T-helper 17 cell (primary cell): Measurements from ENCODE around the gene SNRPB. TPM values are rescaled to one million over a fixed set of nuclear protein-coding genes. Genes with fewer than 3 reads are reported as not detected.

Experiments
- ATAC-seq: fragments of 150-1000 bp; cut with Tn5 transposase; 2 replicates; pipeline ENCODE4 v1.10.0; 2021; ENCODE audit warnings: mild to moderate bottlenecking, moderate library complexity
- DNase-seq, 3 donors: peaks; one replicate each; pipeline versions ENCODE4 v3.0.0 to v3.0.0-alpha.2; 2020 to 2021
- H3K9me3 ChIP-seq: one replicate; pipeline ENCODE4 v1.7.0; 2013; ENCODE audit warnings: low read length, mild to moderate bottlenecking; ENCODE audit not compliant: control insufficient read depth, poor library complexity, severe bottlenecking
- H3K27ac Mint-ChIP-seq: one replicate; pipeline ENCODE4 v1.8.0; 2022; ENCODE audit warnings: mild to moderate bottlenecking, moderate library complexity, mixed read lengths
- H3K27me3 Mint-ChIP-seq: one replicate; pipeline ENCODE4 v1.8.0; 2022; ENCODE audit warnings: mixed read lengths
- H3K36me3 Mint-ChIP-seq: one replicate; pipeline ENCODE4 v1.8.0; 2022; ENCODE audit warnings: low read depth, mixed read lengths
- H3K4me1 Mint-ChIP-seq: one replicate; pipeline ENCODE4 v1.8.0; 2022; ENCODE audit warnings: mild to moderate bottlenecking, mixed read lengths
- H3K4me3 Mint-ChIP-seq: one replicate; pipeline ENCODE4 v1.8.0; 2022; ENCODE audit warnings: mild to moderate bottlenecking, moderate library complexity, mixed read lengths
- total RNA-seq, 4 donors: library from RNA in 2 of 4; stranded (reverse) in 2 of 4; gene quantifications; one replicate each; pipeline ENCODE4 v1.2.3 and lab custom pipeline; 2022 to 2026

SNRPB gene
- total RNA-seq, 2 donors from 2014 or later: 136 to 140 TPM

GRCh38 chr20:2431185-2431584 is 39.4 kb downstream of the SNRPB start:
- Mint-ChIP-seq H3K36me3 (peaks cover 7% of the 10 kb centered on the region), H3K4me1 (no peaks in the 10 kb centered on the region), H3K27me3 (peaks cover 16% of the 10 kb centered on the region), H3K4me3 (no peak overlapping the region), H3K27ac (no peak overlapping the region)
- H3K9me3 ChIP-seq: no peaks in the 10 kb centered on the region
- DNase-seq: no peak
- ATAC-seq: no peak

GRCh38 chr20:2430538-2430937 is 40.1 kb downstream of the SNRPB start:
- H3K9me3 ChIP-seq: no peaks in the 10 kb centered on the region
- Mint-ChIP-seq H3K4me1 (no peaks in the 10 kb centered on the region), H3K27me3 (peaks cover 16% of the 10 kb centered on the region), H3K4me3 (no peak overlapping the region), H3K36me3 (peaks cover 7% of the 10 kb centered on the region), H3K27ac (no peak overlapping the region)
- ATAC-seq (no peak), DNase-seq (no peak)

DNA sequence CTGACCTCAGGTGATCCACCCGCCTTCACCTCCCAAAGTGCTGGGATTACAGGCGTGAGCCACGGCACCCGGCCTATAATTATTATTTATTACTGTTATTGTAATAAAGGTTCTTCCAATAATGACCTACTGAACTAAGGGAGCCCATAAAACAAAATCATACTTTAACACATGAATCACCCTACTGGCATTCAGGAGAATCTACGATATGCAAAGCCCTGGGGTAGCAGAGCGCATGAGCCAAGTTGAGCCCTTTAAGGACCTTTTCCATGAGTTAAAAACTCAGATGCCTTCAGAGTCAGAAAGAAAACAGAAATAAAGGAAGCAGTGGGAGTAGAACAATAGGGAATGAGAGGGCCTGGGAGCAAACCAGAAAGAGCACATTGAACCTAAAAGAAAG is 41.5 kb downstream of the SNRPB start:
- DNase-seq: no peak
- H3K9me3 ChIP-seq: no peaks in the 10 kb centered on the region
- Mint-ChIP-seq H3K4me3 (no peak overlapping the region), H3K27ac (no peak overlapping the region), H3K4me1 (no peaks in the 10 kb centered on the region), H3K36me3 (peaks cover 5% of the 10 kb centered on the region), H3K27me3 (peaks cover 16% of the 10 kb centered on the region)
- ATAC-seq: no peak

DNA sequence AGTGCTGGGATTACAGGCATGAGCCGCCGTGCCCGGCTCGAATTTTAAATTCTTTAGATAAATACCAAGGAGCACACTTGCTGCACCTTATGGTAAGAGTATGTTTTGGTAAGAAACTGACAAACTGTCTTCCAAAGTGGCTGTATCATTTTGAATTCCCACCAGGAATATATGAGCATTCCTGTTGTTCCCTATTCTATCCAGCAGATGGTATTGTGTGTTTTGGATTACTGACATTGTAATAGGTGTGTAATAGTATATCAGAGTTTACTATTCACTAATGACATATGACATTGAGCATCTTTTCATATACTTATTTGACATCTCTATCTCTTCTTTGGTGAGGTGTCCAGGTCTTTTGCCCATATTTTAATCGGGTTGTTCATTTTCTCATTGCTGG is 49.3 kb downstream of the SNRPB start:
- no peak for DNase-seq
- H3K4me3 Mint-ChIP-seq: no peak overlapping the region
- no peak overlapping the region for H3K27ac Mint-ChIP-seq
- no peaks in the 10 kb centered on the region for H3K9me3 ChIP-seq
- ATAC-seq: no peak
- peaks cover 34% of the 10 kb centered on the region for H3K27me3 Mint-ChIP-seq
- H3K36me3 Mint-ChIP-seq: peaks cover 3% of the 10 kb centered on the region
- no peaks in the 10 kb centered on the region for H3K4me1 Mint-ChIP-seq

DNA sequence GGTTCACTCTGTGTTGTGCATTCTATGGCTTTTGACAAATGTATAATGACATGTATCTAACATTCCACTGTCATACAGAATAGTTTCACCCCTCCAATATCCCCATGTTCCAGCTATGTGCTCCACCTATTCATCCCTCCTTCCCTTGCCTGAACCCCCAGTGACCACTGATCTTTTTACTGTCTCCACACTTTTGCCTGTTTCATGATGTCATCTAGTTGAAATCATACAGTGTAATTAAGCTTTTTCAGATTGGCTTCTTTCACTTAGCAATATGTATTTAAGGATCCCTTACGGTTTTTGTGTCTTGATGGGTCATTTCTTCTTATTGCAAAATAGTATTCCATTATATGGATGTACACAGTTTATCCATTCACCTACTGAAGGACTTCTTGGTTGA is 50.1 kb downstream of the SNRPB start:
- peaks cover 39% of the 10 kb centered on the region for H3K27me3 Mint-ChIP-seq
- ATAC-seq: no peak
- H3K27ac Mint-ChIP-seq: peak overlapping the region; percentile 54
- H3K4me3 Mint-ChIP-seq: no peak overlapping the region
- H3K36me3 Mint-ChIP-seq: peaks cover 3% of the 10 kb centered on the region
- no peak for DNase-seq
- no peaks in the 10 kb centered on the region for H3K9me3 ChIP-seq
- H3K4me1 Mint-ChIP-seq: no peaks in the 10 kb centered on the region

DNA sequence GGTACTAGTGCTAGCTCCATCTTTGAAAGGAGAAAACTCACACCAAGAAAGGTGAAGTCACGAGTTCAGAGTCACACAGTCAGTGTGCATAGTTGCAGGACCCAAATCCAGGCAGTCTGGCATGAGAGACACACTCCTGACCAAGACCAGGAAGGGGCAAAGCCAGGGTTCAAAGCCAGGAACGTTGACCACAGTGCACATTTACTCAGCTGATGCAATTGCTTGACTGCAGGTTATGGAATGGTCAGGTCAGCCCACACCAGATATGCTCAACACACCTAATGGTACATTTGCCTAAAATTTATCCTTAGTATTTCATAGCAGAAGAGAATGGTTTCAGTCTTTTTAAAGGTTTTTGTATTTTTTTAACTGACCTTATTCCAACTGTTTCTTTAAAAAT is 52.2 kb downstream of the SNRPB start:
- no peak for ATAC-seq
- Mint-ChIP-seq H3K27ac (no peak overlapping the region), H3K4me3 (no peak overlapping the region), H3K36me3 (peaks cover 3% of the 10 kb centered on the region), H3K27me3 (peaks cover 48% of the 10 kb centered on the region), H3K4me1 (no peaks in the 10 kb centered on the region)
- DNase-seq: no peak
- H3K9me3 ChIP-seq: no peaks in the 10 kb centered on the region

DNA sequence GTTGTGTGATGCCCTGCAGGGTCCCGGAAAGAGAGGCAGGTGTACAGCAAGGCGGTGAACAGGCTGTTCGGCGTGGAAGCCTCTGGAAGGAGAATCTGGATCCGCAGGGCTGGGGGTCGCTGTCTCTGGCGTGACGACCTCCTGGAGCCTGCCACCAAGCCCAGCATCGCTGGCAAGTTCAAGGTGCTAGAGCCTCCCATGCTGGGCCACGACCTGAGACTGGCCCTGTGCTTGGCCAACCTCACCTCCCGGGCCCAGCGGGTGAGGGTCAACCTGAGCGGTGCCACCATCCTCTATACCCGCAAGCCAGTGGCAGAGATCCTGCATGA is 53.4 kb downstream of the SNRPB start:
- DNase-seq (no peak), ATAC-seq (no peak)
- peaks cover 3% of the 10 kb centered on the region for H3K36me3 Mint-ChIP-seq
- H3K27ac Mint-ChIP-seq: no peak overlapping the region
- peaks cover 50% of the 10 kb centered on the region for H3K27me3 Mint-ChIP-seq
- no peaks in the 10 kb centered on the region for H3K9me3 ChIP-seq
- H3K4me3 Mint-ChIP-seq: no peak overlapping the region
- H3K4me1 Mint-ChIP-seq: no peaks in the 10 kb centered on the region

DNA sequence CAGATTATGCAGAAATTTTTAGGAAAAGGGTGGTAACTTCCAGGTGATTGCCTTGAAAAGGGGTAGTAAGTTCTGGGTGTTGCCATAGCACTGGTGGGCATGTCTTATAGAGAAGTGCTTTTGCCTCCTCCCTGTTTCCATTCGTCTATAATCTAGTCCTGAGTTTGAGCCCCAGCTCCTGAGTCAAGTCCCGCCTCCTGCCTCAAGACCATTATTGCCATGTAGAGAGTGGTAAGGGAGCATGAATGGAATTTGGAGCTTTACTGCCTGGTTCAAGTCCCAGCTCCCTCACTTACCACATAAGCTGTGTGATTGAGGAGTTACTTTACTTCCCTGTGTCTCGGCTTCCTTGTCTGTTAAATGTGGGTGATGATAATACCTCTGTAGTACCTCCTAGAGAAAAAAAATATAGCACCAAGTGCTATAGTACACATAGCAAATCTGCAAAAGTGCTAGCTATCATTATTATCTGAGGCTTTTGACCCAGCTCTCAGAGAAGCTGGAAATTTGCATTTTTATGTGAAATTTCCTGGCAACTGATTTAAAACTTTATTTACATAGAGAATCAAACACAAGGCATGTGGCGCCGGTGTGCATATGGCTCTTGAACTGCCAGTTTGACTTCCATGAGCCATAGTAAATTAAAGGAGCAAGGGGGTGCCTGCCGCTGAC is 53.9 kb downstream of the SNRPB start:
- Mint-ChIP-seq H3K27me3 (peaks cover 45% of the 10 kb centered on the region), H3K27ac (no peak overlapping the region), H3K4me1 (no peaks in the 10 kb centered on the region), H3K4me3 (no peak overlapping the region), H3K36me3 (peaks cover 3% of the 10 kb centered on the region)
- no peak for ATAC-seq
- H3K9me3 ChIP-seq: no peaks in the 10 kb centered on the region
- DNase-seq: no peak

Other genes with a start within 250 kb of the SNRPB start
- gene TGM3, start 174.8 kb downstream of the SNRPB start, total RNA-seq: not detected
- gene TGM6, start 89.9 kb downstream of the SNRPB start, total RNA-seq: not detected
- 1 to 10 TPM; 4.9 to 6.1 TPM for gene ZNF343, start 38.1 kb upstream of the SNRPB start, total RNA-seq
- gene TMC2, start 65.8 kb upstream of the SNRPB start, total RNA-seq: not detected
- 100 to 1,000 TPM; 254 to 274 TPM for gene NOP56, start 181.8 kb upstream of the SNRPB start, total RNA-seq
- gene IDH3B, start 193.4 kb upstream of the SNRPB start, total RNA-seq: 100 to 1,000 TPM; 112 to 135 TPM
- 1 to 10 TPM; 2.0 to 2.3 TPM for gene EBF4, start 222.0 kb upstream of the SNRPB start, total RNA-seq